HG02852 (cell line): ENCODE measurements around the gene CAPN11.

ENCODE experiments used
- ATAC-seq: cut with Tn5 transposase; IDR thresholded peaks from one replicate; pipeline ENCODE4 v1.9.1; 2021; ENCODE audit warnings: mild to moderate bottlenecking, moderate library complexity; ENCODE audit not compliant: unreplicated experiment

The CAPN11 gene

DNA sequence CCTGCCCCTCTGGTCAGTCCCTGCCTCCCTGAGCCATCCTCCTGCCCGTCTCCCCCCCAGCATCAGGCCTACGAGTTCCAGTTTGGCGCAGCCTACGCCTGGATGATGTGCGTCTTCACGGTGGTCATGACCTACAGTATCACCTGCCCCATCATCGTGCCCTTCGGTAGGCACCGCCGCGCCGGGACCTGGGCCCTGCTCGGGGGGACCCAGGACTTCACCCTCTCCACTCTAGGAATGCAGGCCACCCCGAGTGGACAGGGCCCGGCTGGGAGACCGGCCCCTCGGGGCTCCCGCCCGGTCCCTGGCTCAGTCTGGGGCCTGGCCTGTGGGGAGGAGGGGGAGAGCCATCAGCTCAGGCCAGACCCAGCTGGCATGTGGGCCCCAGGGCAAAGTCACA, 6.1 kb upstream of the CAPN11 start:
- ATAC-seq = no peak

GRCh38 chr6:44154067-44154466, 4.6 kb upstream of the CAPN11 start:
- no peak for ATAC-seq

DNA sequence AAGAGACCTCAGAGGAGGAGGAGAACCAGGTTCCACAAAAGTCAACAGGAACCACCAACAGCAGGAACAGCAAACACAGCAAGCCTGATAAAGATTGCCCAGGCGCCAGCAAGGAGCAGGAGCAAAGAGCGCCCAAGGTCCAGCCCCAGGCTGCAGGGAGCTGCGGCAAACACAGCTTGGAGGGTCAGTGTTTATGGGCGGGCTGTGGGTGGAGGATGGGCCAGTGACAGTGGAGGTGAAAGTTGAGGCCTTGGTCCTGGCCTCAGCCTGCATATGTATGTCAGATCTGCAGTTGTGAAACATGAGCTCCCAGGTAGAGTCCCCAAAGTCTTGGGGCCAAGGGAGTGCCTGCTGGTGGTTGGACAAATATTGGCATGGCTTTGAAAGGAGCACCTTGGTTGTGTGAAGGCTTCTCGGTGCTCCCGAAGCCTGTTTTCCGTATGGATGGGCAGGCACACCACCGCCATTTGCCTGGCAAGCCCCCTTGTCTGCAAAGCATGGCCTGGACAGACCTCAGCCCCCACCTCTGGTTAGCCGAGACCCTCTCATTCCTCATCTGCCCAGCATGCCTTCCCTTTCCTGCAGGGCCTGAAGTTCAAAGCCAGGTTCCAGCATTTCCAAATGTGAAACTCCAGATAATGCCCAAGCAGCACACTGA, 2.0 kb upstream of the CAPN11 start:
- ATAC-seq = no peak

GRCh38 chr6:44157152-44157521, 1.5 kb upstream of the CAPN11 start:
- no peak for ATAC-seq

DNA sequence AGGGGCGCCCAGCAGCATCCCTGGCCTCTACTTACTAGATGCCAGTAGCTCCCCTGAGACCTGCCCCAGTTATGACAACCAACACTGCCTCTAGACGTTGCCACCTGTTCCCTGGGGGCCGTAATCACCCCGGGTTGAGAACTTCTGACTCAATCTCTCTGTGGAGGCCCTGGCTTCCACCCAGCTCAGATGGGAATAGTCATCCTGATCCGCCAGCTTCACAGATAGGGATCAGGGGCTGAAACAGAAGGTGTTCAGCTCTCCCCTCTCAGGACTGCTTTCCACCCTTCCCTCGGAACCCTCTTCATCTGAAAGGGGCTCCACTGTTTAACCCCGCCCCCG, 3.3 kb downstream of the CAPN11 start:
- ATAC-seq = no peak

DNA sequence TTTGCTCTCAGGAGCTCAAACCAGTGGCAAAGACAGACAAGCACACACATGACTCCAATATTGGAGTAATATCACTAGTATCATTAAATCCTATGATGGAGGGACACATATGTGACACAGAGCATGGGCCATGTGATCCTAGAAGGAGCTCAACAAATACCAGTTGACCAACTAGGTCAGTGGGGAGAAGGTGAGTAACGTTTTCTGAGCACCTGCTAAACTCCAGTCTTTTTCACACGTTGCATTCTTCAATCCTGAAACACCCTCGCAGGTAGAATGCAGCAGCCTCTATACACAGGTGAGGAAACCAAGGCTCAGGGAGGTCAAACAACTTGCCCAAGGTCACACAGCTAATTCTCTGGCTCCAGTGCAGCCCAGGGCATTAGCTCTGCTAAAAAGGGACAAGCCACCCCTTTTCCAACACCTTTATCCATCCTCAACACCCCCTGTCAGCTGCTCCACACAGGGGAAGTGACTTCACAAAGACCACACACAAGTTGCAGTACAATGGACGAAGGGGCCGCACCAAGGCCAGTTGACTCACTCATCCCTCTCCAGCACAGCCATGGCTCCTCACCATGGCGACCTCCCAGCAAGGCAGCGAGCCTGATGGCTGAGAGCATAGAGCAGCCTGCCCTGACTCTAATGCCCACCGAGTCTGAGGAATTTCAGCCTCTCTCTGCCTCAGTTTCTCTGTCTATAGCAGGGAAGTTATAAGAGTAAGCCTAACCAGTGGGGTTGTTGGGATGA, 4.4 kb downstream of the CAPN11 start:
- no peak for ATAC-seq

GRCh38 chr6:44166116-44166515, 7.5 kb downstream of the CAPN11 start:
- no peak for ATAC-seq

- no peak for ATAC-seq
Measured at GRCh38 chr6:44166591-44167184, 8.1 kb downstream of the CAPN11 start.

- no peak for ATAC-seq
Measured at GRCh38 chr6:44167567-44167966, 8.9 kb downstream of the CAPN11 start.

GRCh38 chr6:44169154-44169553, 10.5 kb downstream of the CAPN11 start:
- ATAC-seq = no peak

DNA sequence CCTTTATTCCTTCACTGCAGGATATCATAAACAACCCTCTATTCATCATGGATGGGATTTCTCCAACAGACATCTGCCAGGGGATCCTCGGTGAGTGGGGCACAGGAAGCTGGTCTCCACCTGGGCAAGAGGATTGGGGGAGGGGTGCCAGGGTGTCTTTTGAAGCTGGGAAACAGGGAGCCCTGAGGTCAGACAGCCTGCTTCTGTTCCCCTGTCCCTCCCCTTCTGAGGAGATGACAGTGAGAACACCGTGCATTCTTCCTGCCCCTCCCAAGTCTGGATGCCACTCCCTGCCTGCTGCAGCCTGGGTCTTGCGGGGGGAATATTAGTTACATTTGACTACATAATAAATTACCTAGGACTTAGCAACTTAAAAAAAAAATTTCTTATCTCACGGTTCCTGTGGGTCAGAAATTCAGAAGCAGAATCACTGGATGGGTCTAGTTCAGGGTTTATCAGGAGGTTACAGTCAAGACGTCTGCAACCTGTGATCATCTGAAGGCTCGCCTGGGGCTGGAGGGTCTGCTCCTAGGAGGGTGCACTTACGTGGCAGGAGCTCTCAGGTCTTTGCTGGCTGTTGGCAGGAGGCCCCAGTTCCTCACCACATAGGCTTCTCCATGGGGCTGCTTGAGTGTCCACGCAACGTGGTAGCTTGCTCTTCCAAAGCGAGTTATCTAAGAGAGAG, 11.4 kb downstream of the CAPN11 start:
- ATAC-seq = no peak

GRCh38 chr6:44171899-44172546, 13.4 kb downstream of the CAPN11 start:
- ATAC-seq = no peak

GRCh38 chr6:44172731-44173500, 14.3 kb downstream of the CAPN11 start:
- ATAC-seq = peak; percentile 59

DNA sequence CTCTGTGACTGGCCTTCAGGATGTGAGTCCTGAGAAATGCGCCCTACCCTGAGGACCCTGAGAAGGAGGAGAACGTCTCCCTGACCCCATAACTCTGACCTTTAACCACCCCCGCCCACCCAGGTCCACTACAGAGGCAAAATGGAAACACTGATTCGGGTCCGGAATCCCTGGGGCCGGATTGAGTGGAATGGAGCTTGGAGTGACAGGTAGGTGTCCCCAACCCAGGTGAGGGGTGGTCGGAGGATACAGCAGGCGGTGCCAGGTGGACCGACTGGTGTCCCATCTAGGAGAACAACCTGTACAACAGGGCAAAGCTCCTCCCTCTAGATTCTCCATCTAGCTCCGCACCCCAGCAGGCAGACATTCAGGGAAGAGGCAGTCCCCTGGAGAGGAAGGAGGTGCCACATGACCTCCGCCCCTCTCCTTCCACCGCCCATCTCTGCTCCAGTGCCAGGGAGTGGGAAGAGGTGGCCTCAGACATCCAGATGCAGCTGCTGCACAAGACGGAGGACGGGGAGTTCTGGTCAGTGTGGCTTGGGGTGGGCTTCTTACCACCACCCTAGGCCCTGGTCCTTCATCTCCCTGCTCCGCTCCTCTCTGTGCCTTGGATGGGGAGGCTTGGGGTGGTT, 17.6 kb downstream of the CAPN11 start:
- no peak for ATAC-seq

GRCh38 chr6:44176762-44177509, 18.3 kb downstream of the CAPN11 start:
- ATAC-seq = no peak

- no peak for ATAC-seq
Measured at GRCh38 chr6:44177691-44178423, 19.2 kb downstream of the CAPN11 start.

DNA sequence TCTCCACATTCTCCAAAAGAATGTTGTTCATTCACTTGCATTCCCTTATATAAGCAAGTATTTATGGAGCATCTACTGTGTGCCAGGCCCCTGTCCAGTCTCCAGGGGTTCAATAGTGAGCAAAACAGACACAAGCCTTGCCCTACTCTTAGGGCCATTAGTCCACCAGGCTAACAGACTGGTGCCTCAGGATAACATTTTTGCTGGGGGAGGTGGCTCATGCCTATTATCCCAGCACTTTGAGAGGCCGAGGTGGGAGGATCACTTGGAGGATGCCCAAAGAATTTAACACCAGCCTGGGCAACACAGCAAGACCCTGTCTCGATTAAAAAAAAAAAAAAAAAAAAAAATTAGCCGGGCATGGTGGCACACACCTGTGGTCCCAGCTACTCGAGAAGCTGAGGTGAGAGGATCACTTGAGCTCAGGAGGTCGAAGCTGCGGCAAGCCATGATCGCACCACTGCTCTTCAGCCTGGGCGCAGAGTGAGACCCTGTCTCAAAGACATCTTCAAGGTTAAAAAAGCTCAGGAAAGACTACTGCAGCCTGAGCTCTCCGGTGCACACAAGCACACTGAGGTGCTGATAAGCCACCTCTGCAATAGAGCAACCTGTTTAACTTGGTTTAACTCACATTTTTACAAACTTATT, 19.9 kb downstream of the CAPN11 start:
- ATAC-seq = no peak

DNA sequence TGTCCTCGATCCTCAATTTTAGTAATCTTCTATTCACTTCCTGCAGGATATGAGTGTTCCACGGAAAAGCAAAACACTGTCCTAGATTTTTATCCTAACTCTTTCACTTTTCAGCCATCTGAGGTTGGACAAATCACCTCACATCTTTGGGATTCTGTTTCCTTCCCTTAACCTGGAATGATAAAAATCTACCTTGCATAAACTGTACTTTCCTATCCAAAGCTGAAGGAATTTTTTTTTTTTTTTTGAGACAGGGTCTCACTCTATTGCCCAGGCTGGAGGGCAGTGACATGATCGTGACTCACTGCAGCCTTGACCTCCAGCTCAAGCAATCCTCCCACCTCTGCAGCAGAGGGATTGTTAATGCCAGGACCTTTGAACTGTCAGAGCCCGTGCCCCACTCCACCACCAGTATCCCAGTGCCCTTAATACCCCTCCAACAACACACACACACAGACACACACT, 20.5 kb downstream of the CAPN11 start:
- no peak for ATAC-seq
